GM18909 (cell line): ENCODE measurements around the gene TOMM7.
A peak's percentile ranks its signal among the peaks of the same experiment; 100 is the strongest.
"Not testable (repeated sequence)": the region's sequence is repeated elsewhere in the genome, so short reads cannot be mapped to it uniquely, and the experiment has no call there.

ENCODE experiments used
- ATAC-seq: cut with Tn5 transposase; IDR thresholded peaks from one replicate; pipeline ENCODE4 v1.9.1; 2021; ENCODE audit warnings: mild to moderate bottlenecking; ENCODE audit not compliant: unreplicated experiment, poor library complexity

TOMM7 gene

DNA sequence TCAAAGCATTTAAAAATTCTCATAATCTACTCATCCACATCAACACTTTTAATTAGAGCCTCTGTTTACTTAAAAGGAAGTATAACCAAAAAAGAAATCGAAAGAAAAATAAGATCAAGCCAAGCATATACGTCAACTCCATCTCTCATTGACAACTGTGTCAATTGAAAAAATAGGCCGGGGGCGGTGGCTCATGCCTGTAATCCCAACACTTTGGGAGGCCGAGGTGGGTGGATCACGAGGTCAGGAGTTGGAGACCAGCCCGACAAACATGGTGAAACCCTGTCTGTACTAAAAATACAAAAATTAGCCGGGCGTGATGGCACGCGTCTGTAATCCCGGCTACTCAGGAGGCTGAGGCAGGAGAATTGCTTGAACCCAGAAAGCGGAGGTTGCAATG is 32.0 kb downstream of the TOMM7 start:
- ATAC-seq, result not testable (repeated sequence)

DNA sequence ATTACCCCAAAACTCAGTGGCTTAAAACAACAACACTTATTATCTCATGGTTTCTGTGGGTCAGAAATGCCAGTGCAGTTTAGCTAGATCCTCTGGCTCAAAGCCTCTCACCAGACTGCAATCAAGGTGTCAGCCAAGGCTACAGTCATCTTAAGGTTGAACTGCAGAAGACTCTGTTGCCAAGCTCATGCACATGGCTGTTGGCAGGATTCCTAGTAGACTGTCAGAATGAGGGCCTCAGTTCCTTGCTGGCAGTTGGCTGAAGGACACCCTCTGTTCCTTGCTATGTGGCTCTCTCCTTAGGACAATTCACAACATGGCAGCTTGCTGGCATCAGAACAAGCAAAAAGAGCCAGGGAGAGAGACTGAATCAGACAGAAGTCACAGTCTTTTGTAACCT is 34.7 kb downstream of the TOMM7 start:
- ATAC-seq, result no peak

GRCh38 chr7:22786290-22786932 is 36.2 kb downstream of the TOMM7 start:
- no peak for ATAC-seq

DNA sequence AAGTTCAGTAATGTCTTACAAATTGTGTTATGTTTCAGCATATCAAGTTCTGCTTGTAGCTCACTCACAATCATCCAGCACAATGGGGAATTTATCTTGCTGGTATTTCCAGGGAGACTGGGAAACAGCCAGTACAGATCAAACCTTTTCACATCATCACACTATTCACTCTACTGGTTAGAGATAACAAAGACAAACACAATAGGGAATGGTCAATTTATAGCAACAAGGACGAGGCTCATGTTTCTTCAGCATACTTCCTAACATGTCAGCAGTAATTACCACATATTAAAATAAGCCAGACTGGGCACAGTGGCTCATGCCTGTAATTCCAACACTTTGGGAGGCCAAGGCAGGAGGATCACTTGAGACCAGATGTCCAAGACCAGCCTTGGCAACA is 38.3 kb downstream of the TOMM7 start:
- no peak for ATAC-seq

DNA sequence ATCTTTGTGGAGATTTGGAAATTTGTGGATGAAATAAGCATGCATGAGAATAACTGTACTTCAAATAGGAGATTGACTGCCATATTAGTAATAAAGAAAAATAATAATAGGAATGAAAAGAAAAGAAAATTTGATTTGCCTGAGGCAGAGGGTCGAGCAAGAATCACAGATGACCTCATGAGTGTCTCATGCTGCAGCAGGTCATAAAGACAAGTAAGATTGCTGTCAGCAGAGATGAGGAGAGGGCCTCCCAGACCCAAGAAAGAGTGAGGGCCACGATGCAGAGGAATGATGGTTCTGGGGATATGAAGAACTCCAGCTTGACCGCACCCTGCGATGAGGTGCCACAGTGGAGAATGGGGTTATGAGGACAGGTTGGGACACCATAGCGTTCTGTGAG is 39.2 kb downstream of the TOMM7 start:
- ATAC-seq, result no peak

GRCh38 chr7:22782616-22783232 is 39.9 kb downstream of the TOMM7 start:
- ATAC-seq, result peak; percentile 76

- ATAC-seq, result no peak
Observed at GRCh38 chr7:22781230-22781711, 41.4 kb downstream of the TOMM7 start.

GRCh38 chr7:22779730-22780323 is 42.8 kb downstream of the TOMM7 start:
- not testable (repeated sequence) for ATAC-seq

DNA sequence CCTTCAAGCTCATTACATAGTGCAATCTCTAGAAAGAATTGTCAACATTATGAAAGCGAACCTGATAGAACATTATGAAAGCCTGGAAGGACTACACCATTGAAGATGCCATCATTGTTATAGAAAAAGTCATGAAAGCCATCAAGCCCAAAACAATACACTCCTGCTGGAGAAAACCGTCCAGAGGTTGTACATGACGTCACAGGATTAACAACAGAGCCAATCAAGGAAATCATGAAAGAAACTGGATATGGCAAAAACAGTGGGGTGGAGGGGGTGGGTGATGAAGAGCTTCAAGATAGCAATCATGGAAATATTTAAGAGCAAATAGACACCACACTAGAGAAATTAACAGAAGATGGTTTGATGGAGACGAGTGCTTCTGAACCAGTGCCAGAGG is 45.7 kb downstream of the TOMM7 start:
- no peak for ATAC-seq

GRCh38 chr7:22772885-22773284 is 49.8 kb downstream of the TOMM7 start:
- no peak for ATAC-seq

- no peak for ATAC-seq
Observed at GRCh38 chr7:22771872-22772228, 50.8 kb downstream of the TOMM7 start.

DNA sequence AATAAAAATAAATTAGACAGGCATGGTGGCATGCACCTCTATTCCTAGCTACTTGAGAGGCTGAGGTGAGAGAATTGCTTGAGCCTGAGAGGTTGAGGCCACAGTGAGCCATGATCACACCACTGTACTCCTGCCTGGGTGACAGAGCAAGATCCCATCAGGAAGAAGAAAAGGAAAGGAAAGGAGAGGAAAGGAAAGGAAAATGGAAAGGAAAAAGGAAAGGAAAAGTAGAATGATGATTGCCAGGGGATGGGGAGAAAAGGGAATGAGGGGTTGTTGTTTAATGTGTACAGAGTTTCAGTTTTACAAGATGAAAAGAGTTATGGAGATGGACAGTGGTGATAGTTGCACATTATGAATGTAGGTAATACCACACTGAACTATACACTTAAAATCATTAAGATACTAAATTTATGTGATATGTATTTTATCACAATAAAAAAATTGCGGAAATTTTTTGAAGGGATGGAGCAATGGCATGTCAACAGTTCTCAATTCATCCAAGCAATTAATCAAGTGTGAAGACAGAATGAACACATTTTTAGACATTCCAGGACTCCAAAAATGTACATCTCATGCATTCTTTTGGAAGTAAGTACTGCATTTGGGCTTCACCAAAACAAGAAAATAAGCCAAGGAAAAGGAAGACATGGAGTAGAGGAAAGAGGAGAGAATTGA is 51.3 kb downstream of the TOMM7 start:
- no peak for ATAC-seq

- ATAC-seq, result peak; percentile 80
Observed at GRCh38 chr7:22765609-22766008, 57.0 kb downstream of the TOMM7 start.
